ENCODE results near the gene LIMS2. TPM values are rescaled to one million over a fixed set of nuclear protein-coding genes. Genes with fewer than 3 reads are reported as not detected.

LIMS2 gene
- total RNA-seq, 2 donors from 2014 or later = 8.1 to 15.5 TPM

DNA sequence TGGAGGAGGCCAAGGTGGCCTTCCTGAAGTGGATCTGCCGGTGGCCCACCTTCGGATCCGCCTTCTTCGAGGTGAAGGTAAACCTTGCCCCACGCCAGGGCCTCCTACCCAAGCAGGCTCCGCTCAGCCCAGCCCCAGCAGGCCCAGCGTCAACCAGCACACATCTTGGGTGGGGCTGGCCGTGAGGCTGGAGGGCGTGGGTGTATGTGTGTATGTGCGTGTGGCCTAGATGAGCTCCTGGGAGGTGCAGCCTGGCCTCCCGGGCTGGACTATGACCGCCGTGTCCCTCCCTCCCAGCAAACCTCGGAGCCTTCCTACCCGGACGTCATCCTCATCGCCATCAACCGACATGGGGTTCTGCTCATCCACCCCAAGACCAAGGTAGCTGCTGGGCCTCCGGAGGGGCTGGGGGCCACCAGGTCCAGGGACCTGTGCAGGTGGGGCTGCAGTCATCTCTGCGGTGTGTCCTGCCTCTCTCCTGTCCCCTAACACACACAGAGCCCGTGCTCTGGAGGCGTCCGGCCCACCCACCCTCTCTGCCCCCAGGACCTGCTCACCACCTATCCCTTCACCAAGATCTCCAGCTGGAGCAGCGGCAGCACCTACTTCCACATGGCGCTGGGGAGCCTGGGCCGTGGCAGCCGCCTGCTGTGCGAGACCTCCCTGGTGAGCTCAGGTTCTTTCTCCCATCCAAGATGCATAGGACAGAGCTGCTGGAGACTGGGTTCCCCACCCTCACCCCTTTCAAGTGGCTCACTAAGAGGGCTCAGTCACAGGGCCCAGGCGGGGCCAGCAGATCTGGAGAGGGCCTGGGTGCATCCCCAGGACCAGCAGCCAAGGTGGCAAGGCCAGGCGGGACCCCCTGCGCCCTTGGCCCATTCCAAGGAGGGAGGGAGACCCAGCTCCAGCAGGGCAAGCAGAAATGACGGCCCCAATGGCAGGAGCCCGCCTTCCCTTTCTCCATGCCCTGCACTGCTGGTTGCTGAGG lies 38.8 kb downstream of the LIMS2 start:
- Mint-ChIP-seq H3K9me3 (no peaks in the 10 kb centered on the region), H3K36me3 (no peaks in the 10 kb centered on the region), H3K27ac (peak overlapping the region in 1 of 2 donors; percentile 67)
- ATAC-seq = no peak
- DNase-seq (ENCODE audit: low spot score in 2 of 2) = no peak

DNA sequence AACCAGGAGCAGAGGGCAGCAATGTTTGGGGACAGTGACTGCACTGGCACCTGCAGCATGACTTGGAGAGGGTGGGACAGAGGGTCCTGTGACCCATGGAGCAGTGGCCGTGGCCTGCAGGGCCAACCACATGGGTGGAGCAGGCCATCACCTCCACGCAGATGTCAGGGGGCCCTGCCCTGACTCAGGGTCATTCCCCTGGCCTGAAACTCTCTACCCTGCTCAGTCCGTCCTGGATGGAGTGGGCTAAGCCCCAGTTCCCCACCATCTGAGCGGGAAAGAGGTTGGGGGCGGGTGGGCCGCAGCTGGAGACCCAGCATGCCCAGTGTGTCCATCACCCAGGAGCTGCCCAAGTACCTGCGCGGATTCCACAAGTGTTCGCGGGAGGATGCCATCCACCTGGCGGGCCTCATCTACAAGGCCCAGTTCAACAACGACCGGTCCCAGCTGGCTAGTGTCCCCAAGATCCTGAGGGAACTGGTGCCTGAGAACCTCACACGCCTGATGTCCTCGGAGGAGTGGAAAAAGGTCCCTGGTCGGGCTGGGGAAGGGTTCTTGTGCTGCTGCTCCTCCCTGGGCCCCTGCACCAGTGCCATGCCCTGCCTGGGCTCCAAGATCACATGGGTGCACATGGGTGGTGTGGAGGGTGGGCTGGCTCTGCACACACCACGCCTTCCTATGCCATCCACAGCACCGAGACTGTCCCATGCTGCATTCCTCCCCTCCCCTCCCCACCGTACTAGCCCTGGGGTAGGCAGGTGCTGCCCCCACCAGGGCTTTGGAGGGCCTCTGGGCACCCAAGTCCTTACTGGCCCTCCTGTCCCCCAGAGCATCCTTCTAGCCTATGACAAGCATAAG lies 39.7 kb downstream of the LIMS2 start:
- Mint-ChIP-seq H3K36me3 (no peaks in the 10 kb centered on the region), H3K27ac (no peak overlapping the region), H3K9me3 (no peaks in the 10 kb centered on the region)
- DNase-seq (ENCODE audit: low spot score in 2 of 2) (no peak), ATAC-seq (no peak)

DNA sequence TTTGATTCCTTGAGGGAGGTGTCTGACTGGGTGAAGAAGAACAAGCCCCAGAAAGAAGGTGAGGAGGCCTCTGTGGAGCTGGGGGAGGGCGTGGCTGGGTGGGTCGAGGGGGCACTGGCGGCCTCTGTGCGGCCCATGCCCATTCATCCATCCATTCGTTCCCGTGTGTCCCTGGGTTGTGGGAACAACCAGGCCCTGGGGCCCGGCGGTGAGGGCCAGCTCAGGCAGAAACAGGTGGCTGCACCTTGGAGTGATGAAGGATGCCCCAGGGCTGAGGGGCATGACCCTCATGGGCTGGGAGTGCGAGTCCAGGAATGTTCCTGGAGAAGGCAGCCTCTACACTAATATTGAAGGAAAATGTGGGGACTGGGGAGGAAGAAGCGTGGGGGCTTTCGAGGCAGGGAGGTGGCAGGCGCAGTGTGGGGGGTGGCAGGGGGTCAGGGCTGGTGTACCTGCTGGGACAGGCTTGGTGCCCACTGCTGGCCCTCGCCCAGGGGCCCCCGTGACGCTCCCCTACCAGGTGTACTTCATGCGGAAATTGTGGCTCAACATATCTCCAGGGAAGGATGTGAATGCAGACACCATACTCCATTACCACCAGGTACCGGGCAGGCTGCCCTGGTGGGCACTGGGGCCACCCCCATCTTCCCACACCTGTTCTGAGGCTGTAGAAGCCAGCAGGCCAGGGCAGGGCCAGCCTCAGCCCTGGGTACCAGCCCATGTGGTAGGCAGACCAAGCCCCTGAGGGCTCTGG lies 40.5 kb downstream of the LIMS2 start:
- no peaks in the 10 kb centered on the region for H3K36me3 Mint-ChIP-seq
- no peaks in the 10 kb centered on the region for H3K9me3 Mint-ChIP-seq
- ATAC-seq (no peak), DNase-seq (ENCODE audit: low spot score in 2 of 2) (no peak)
- peak overlapping the region in 1 of 2 donors; percentile 79 for H3K27ac Mint-ChIP-seq

DNA sequence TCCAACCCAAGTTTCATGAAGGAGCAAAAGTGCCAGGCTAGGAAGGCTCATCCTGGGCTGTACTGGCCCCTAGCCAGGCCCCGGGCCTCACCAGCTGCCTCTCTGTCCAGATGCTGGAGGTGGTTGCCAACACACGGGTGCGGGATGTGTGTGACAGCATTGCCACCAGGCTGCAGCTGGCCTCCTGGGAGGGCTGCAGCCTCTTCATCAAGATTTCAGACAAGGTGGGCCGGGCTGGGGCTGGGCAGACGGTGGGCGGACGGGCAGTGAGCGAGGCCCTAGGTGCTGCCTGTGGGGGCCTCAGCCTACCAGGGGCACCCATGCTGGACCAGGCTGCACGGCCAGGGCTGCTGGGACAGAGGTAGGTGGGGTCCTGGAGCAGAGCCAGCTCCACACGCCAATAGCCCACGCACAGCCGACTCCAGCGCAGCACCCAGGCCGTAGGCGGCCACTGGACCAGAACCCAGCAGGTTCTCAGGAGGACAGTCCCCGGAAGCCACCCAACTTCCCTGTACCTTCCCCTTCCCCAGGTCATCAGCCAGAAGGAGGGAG lies 41.2 kb downstream of the LIMS2 start:
- ATAC-seq (no peak), DNase-seq (ENCODE audit: low spot score in 2 of 2) (no peak)
- H3K9me3 Mint-ChIP-seq = no peaks in the 10 kb centered on the region
- H3K36me3 Mint-ChIP-seq = no peaks in the 10 kb centered on the region
- peak overlapping the region; percentile 22 to 78 for H3K27ac Mint-ChIP-seq

DNA sequence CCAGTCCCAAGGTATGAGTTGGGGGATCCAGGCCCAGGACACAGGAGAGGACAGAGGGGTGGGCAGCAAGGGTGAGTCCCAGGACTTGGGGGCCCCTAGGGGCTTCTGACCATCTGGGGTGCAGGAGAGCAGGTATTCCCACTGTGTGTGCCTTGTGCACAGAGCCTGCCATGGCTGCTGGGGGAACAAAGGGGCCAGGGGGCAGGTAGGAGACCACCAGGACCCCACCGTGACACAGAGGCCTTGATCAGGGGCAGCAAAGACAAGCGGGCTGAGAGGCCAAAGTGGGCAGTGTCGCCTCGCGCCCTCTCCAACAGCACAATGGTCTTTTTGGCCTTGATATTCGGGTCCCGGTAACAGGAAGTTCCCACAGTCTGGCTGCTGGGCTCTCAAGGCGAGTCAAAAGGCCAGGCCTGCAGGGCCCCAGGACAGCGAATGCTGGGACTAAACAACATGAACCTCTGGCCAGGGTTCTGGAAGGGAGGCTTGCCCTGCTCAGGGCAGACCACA lies 41.7 kb downstream of the LIMS2 start:
- Mint-ChIP-seq H3K27ac (peak overlapping the region; percentile 22 to 78), H3K9me3 (no peaks in the 10 kb centered on the region), H3K36me3 (no peaks in the 10 kb centered on the region)
- ATAC-seq (no peak), DNase-seq (ENCODE audit: low spot score in 2 of 2) (no peak)

DNA sequence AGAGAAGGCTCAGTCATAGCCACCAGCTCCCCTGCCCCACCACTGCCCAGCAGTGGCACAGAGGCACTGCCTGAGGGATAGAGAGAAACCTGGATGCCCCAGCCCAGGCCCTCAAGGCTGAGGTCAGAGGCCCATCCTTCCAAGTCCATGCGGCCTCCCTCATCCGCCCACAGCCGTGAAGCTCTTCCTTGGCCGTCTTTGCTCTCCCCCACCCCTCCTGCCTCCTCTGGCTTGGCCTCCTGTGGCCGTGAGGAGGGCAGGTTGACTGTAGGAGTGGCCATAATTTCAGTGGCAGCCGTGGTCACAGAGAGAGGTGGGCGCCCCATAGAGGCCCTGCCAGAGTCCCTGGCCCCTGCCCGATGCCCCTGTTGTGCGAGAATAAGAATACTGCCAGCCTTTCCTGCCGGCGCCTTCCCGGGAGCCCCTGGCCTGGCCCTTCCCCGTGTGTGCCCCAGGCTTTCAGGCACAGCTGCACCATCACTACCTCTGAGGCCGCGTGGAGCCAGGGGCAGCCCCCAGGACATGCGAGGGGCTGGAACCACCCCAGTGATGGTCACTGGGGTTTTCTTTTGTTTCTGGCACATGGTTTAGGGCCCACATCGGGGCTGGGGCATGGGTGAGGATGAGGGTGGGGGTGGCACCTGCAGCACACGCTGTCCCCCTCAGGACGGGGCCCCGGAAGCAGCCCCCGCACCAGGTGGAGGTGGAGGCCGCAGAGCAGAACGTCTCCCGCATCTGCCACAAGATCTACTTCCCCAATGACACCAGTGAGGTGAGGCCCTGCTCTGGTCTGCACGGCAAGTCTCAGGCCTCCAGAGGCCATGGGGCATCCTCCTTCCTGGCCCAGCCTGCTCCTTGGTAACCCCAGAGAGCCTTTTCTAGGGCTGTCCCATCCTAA lies 42.5 kb downstream of the LIMS2 start:
- Mint-ChIP-seq H3K36me3 (no peaks in the 10 kb centered on the region), H3K9me3 (no peaks in the 10 kb centered on the region), H3K27ac (peak overlapping the region in 1 of 2 donors; percentile 78)
- DNase-seq (ENCODE audit: low spot score in 2 of 2) (no peak), ATAC-seq (peak in 1 of 2 donors; percentile 33)

DNA sequence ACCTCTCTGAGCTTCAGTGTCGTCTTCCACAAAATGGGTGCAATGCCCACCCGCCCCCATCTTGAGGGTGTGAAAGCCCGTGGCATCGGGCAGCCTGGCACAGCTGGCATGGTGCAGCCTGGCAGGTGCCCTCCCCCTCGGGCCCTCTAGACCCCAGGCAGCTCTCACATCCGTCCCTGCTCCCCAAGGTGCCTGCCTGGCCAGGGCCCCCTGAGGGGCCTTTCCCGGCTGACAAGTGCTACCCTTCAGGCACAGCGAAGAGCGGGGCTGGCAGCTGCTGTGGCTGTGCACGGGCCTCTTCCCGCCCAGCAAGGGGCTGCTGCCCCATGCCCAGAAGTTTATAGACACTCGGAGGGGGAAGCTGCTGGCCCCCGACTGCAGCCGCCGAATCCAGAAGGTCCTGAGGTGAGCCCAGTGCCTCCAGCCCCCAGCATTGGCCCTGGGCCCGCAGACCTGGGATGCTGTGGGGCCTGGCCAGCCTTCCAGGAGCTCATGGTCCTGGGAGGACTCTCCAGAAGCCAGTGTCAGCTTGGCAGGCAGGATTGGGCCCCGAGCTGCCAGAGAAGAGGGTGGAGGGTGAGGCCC lies 43.2 kb downstream of the LIMS2 start:
- Mint-ChIP-seq H3K27ac (peak overlapping the region in 1 of 2 donors; percentile 78), H3K9me3 (no peaks in the 10 kb centered on the region), H3K36me3 (no peaks in the 10 kb centered on the region)
- no peak for DNase-seq (ENCODE audit: low spot score in 2 of 2)
- no peak for ATAC-seq

DNA sequence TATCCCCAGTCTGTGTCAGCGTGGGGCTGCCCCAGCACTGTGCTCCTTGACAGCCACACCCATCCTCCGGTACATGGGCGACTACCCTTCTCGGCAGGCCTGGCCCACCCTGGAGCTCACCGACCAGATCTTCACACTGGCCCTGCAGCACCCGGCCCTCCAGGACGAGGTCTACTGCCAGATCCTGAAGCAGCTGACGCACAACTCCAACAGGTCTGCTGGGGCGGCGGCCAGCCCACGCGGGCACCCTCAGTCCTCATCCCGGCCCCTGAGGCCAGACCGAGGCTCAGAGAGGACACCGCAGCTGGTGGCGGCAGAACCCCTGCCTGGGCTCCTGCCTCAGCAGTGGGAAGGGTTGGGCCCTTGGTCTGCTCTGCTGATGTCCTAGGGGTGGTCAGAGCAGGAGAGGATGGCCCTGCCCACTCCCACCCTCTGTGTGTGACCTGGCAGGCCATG lies 43.8 kb downstream of the LIMS2 start:
- Mint-ChIP-seq H3K36me3 (no peaks in the 10 kb centered on the region), H3K9me3 (no peaks in the 10 kb centered on the region), H3K27ac (no peak overlapping the region)
- no peak for DNase-seq (ENCODE audit: low spot score in 2 of 2)
- no peak for ATAC-seq

DNA sequence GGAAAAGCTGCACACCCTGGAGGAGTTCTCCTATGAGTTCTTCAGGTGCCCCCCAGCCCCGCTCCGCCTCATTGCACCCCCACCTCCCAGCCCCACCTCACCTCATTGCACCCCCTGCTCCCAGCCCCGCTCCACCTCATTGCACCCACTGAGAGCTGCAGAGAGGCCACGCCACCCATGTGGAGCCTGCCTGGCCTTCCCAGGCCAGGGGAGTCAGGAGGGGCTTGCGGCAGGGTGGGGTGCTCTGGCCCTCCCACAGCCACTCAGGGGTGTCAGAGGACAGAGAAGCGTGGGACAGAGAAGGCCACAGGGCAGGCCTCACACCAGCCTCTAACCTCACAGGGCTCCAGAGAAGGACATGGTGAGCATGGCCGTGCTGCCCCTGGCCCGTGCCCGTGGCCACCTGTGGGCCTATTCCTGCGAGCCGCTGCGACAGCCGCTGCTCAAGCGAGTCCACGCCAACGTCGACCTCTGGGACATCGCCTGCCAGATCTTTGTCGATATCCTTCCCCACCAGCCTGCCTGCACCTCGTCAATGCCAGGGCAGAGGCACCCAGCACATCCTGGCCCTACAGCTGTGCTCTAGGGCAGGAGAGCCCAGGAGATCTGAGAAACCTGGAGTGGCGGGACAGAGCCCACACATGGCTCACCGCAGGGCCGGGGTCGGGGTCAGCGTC lies 44.3 kb downstream of the LIMS2 start:
- DNase-seq (ENCODE audit: low spot score in 2 of 2) = no peak
- H3K36me3 Mint-ChIP-seq = no peaks in the 10 kb centered on the region
- H3K27ac Mint-ChIP-seq = no peak overlapping the region
- no peaks in the 10 kb centered on the region for H3K9me3 Mint-ChIP-seq
- ATAC-seq = no peak

DNA sequence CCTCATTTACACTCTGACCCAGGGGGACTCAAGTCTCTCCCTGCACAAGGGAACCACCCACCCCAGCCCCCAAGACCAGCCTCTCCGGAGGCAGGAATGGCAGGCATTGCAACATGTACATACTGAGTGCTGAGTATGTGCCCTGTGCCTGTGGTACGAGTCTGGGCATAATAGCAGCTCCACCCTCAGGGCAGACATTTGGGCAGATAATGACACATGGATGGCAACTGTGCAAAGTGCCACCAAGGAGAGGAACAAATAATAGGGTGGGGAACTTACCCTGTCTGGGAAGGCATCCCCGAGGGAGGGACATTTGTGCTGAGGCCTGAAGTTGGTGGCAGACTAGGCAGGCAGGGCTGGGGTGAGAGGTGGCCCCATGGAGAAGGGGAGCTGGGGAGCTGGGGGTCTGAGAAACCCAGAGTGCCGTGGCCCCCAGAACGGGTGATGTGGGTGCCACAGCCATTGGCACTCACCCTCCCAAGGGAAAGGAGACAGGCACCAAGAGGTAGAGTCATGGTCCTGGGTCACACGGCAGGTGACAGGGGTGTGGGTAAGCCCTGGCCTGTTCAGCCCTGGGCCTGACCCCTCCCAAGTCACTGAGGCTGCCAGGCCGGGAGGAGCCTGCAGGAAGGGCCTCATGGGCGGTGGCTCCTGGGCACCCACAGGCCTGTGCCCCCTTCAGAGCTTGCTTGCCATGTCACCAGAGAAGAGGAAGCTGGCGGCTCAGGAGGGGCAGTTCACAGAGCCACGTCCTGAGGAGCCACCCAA lies 45.0 kb downstream of the LIMS2 start:
- ATAC-seq = no peak
- Mint-ChIP-seq H3K9me3 (no peaks in the 10 kb centered on the region), H3K36me3 (no peaks in the 10 kb centered on the region), H3K27ac (no peak overlapping the region)
- no peak for DNase-seq (ENCODE audit: low spot score in 2 of 2)

DNA sequence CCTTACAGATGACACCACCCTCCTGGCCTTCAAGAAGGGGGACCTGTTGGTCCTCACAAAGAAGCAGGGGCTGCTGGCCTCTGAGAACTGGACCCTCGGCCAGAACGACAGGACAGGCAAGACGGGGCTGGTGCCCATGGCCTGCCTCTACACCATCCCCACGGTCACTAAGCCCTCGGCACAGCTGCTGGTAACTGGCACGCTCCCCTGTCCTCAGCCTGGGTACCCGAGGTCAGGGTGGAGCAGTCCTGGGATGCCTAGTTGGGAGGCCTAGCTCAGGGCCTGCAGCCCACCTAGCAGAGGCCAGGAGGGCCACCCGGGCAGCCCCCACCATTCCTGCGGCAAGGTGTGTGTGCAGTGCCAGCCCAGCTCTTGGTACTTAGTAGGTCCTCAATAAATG lies 45.7 kb downstream of the LIMS2 start:
- Mint-ChIP-seq H3K36me3 (no peaks in the 10 kb centered on the region), H3K9me3 (no peaks in the 10 kb centered on the region), H3K27ac (no peak overlapping the region)
- DNase-seq (ENCODE audit: low spot score in 2 of 2) = no peak
- ATAC-seq = no peak

DNA sequence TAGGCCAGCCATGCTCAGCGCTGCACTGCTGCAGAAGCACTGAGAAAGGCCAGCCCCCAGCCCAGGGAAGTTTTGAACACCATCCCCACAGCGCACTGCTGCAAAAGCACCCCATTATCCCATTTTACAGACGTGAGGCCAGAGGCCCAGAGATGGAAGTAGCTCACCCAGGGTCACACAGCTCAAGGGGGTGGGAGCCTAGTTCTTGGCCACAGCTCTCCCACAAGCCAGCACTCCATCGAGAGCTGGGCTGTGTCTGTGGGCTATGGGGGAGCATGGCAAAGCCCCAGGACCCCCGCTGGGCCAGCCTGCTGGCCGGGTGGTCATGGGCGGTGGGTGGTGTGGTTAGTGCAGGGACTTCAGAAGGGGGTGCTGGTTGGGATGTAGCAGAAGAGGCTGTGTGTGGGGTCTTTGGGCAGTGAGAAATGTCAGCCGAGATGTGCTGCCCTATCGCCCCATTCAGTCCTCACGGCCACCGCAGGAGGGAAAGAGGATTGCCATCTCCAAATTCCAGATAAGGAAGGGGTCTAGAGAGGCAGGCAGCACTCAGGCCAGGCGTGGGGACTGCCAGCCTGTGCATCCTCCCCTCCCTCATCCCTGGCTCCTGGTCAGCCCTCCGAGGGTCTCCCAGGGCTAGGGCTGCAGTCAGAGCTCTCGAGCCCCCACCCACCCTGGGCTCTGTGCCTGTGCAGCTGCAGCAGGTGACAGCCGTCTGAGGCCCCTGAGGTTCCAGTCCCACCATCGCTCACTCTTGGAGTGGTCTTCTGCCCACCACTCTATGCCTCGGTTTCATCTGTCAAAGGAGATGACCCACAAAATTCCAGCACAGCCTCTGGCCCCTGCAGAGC lies 46.3 kb downstream of the LIMS2 start:
- Mint-ChIP-seq H3K9me3 (no peaks in the 10 kb centered on the region), H3K36me3 (no peaks in the 10 kb centered on the region), H3K27ac (no peak overlapping the region)
- DNase-seq (ENCODE audit: low spot score in 2 of 2) (no peak), ATAC-seq (no peak)

All from activated naive CD4-positive, alpha-beta T cell treated with anti-CD3 and anti-CD28 coated beads, Interleukin-2, amount 50 U/mL, for 72 hours (primary cell).